Heart right ventricle (tissue), 16 donors: ENCODE results near the gene TFPT. TPM values are rescaled to one million over a fixed set of nuclear protein-coding genes. Genes with fewer than 3 reads are reported as not detected.

Experiments used
- ATAC-seq, 8 donors: fragments of 200-7000 bp; cut with Tn5 transposase; one replicate each; pipeline ENCODE4 v1.9.1; 2020; ENCODE audit warnings: mild to moderate bottlenecking in 8 of 8, moderate library complexity in 8 of 8, moderate number of reproducible peaks in 1 of 8
- DNase-seq, 2 donors: peaks; one replicate each; pipeline ENCODE4 v3.0.0-alpha.2; 2020
- H3K27ac ChIP-seq, 10 donors: fragments of 200-600 bp; sonication (generic) in 2 of 10; one replicate each; pipeline versions ENCODE4 v1.5.0 to v1.8.0; 2020 to 2022; ENCODE audit warnings: mild to moderate bottlenecking in 3 of 10
- H3K27me3 ChIP-seq, 7 donors: fragments of 200-600 bp; one replicate each; pipeline ENCODE4 v1.8.0; 2021 to 2022; ENCODE audit warnings: mild to moderate bottlenecking in 2 of 7
- H3K36me3 ChIP-seq, 9 donors: fragments of 200-600 bp; sonication (generic) in 1 of 9; one replicate each; pipeline versions ENCODE4 v1.5.0 to v1.8.0; 2020 to 2022; ENCODE audit warnings: mild to moderate bottlenecking in 2 of 9
- H3K4me1 ChIP-seq, 9 donors: fragments of 200-600 bp; sonication (generic) in 1 of 9; one replicate each; pipeline versions ENCODE4 v1.5.0 to v1.8.0; 2020 to 2022; ENCODE audit warnings: mild to moderate bottlenecking in 4 of 9
- H3K4me3 ChIP-seq, 10 donors: fragments of 200-600 bp; sonication (generic) in 2 of 10; one replicate each; pipeline versions ENCODE4 v1.5.0 to v1.8.0; 2020 to 2022; ENCODE audit warnings: mild to moderate bottlenecking in 7 of 10, moderate library complexity in 2 of 10
- H3K9me3 ChIP-seq, 11 donors: fragments of 200-600 bp in 10 of 11; sonication (generic) in 2 of 11; one replicate each; pipeline versions ENCODE4 v1.5.0 to v1.8.0; 2013 to 2022; ENCODE audit warnings: mild to moderate bottlenecking in 2 of 11, control low read depth in 1 of 11, moderate library complexity in 1 of 11
- WGBS, 2 donors: extraction: QIAGEN DNeasy Blood & Tissue Kit; methylation state at CpG; one replicate each; pipeline ENCODE4 v1.1.7; 2013; ENCODE audit warnings: inconsistent platforms in 1 of 2; 5-methylcytosine and 5-hydroxymethylcytosine counted together
- intact Hi-C, 10 donors: fragments of 100-400 bp; cut with DNase I; formaldehyde crosslinking; loops; one replicate each; pipeline versions ENCODE4 v1.11.1 to v1.14.2; 2022
- polyA plus RNA-seq, 2 donors: library from polyadenylated mRNA; stranded (reverse); fragments of 200-250 nt; gene quantifications; one replicate each; pipeline ENCODE4 v1.2.3, GENCODE V29; 2013
- total RNA-seq, 10 donors: library from RNA; stranded (reverse); fragmentation: NEBNext Ultra II Directional in 3 of 10; extraction: Animal tissue kit (Norgen Biotek cat#: 25700) in 3 of 10; gene quantifications; one replicate each; pipeline versions ENCODE4 v1.2.1 to v1.2.4, GENCODE V29; 2021 to 2023
- TF ChIP-seq, protein P1 (sequence below), 9 donors: fragments of 200-600 bp; sonication (generic) in 2 of 9; IDR thresholded peaks; one replicate each; pipeline versions ENCODE4 v1.5.0 to v1.8.0; 2021 to 2022; ENCODE audit warnings: antibody characterized with exemption in 9 of 9, mild to moderate bottlenecking in 5 of 9, moderate library complexity in 1 of 9
- donor health status: Arrhythmogenic right ventricular cardiomyopathy.
- donor health status: ischemic (EF 13 %, LVEDD 7.1; RV severe dilation, severe dysfunction).
- donor health status: healthy with polysubstance abuse.
- donor health status: DM: no; HTN: yes; CAD: no.
- donor health status: DM: no; HTN: no; CAD: no.
- donor health status: ischemic (EF 25% LVEDD 6.9; RV normal size, moderate dysfunction).
- donor health status: ischemic (EF 25% LVEDD 5.7; RV mildly dilated, moderate dysfunction).
- donor health status: healthy.
- donor health status: DM: yes; HTN: yes; CAD: no.
- donor health status: Ischemic cardiomyopathy.
- donor health status: ischemic (EF 35%, LVEDD 5.7; RV mildly dilated, moderate dysfunction).
- donor health status: nonischemic (EF 11% LVEDD 7.7; RV severe dilation, severe dysfunction).
- donor health status: DM: yes; HTN: yes; CAD: no.
- donor health status: PGD.
- donor health status: ischemic (EF 29% LVEDD 5.4; RV normal size, mild dysfunction).
- donor health status: nonischemic (EF 23%, LVEDD 6.1; RV moderate dilation, normal function).

Gene TFPT
- total and polyA plus RNA-seq, 12 donors: 11.0 to 33.8 (median 13.2) TPM

GRCh38 chr19:54162884-54163283, 47.4 kb upstream of the TFPT start:
- Histone ChIP-seq H3K4me1 (peaks cover 4 to 57% (median 37%) of the 10 kb centered on the region in 9 donors), H3K4me3 (peak overlapping the region in 7 of 10 donors; percentile 40 to 56 (median 47)), H3K27me3 (peaks cover 0 to 26% (median 15%) of the 10 kb centered on the region in 7 donors), H3K9me3 (no peaks in the 10 kb centered on the region), H3K27ac (peak overlapping the region in 2 of 10 donors; percentile 19 to 73), H3K36me3 (peaks cover 0 to 7% (median 4%) of the 10 kb centered on the region in 9 donors)
- intact Hi-C loops: loop anchor here in 1 of 10 donors (5.0 kb wide), 1 partner anchor 39 kb away; the partner anchor contains the start of gene RPS9
- 70 to 77% methylated on average over 14 of the region's 14 CpGs for WGBS, 2 donors
- DNase-seq (no peak), ATAC-seq (no peak)
- TF ChIP-seq, protein P1, sequence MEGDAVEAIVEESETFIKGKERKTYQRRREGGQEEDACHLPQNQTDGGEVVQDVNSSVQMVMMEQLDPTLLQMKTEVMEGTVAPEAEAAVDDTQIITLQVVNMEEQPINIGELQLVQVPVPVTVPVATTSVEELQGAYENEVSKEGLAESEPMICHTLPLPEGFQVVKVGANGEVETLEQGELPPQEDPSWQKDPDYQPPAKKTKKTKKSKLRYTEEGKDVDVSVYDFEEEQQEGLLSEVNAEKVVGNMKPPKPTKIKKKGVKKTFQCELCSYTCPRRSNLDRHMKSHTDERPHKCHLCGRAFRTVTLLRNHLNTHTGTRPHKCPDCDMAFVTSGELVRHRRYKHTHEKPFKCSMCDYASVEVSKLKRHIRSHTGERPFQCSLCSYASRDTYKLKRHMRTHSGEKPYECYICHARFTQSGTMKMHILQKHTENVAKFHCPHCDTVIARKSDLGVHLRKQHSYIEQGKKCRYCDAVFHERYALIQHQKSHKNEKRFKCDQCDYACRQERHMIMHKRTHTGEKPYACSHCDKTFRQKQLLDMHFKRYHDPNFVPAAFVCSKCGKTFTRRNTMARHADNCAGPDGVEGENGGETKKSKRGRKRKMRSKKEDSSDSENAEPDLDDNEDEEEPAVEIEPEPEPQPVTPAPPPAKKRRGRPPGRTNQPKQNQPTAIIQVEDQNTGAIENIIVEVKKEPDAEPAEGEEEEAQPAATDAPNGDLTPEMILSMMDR (IDR thresholded peaks at IDR 0.05): no peak

- H3K27ac ChIP-seq: peak overlapping the region in 1 of 10 donors; percentile 73
- H3K4me3 ChIP-seq: peak overlapping the region in 9 of 10 donors; percentile 5 to 56 (median 45)
- intact Hi-C loops: loop anchor here in 1 of 10 donors (5.0 kb wide), 1 partner anchor 40 kb away; the partner anchor contains the start of gene RPS9
- peaks cover 0 to 20% (median 13%) of the 10 kb centered on the region in 7 donors for H3K27me3 ChIP-seq
- peak; percentile 16 to 52 (median 44) for ATAC-seq
- peak; percentile 82 to 86 for DNase-seq
- peaks cover 4 to 59% (median 37%) of the 10 kb centered on the region in 9 donors for H3K4me1 ChIP-seq
- no peaks in the 10 kb centered on the region for H3K9me3 ChIP-seq
- TF ChIP-seq, protein P1 (IDR thresholded peaks at IDR 0.05): no peak
- peaks cover 0 to 12% (median 9%) of the 10 kb centered on the region in 9 donors for H3K36me3 ChIP-seq
- 5 to 6% methylated on average over 35 of the region's 35 CpGs for WGBS, 2 donors
Observed at GRCh38 chr19:54162241-54162805, 46.9 kb upstream of the TFPT start.

DNA sequence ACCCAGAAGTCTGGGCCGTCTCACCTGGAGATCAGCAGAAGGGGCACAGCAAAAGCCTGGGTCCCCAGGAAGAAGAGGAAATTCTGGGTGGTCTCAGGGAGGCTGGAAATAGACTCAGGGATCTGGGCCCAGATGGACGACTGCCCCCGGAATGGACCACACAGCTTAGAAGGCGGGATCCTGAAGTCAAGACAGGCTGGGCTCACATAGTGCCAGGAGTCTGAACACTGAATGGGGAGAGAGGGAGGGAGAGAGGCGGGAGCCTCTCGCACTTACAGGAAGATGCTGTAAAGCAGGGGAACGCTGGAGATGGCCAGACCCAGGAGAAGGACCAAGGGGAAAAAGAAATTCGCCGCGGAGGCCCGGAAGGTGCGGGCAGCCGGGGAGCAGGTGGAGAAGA, 45.4 kb upstream of the TFPT start:
- peak overlapping the region in 6 of 10 donors; percentile 58 to 76 (median 70) for H3K4me3 ChIP-seq
- 45 to 52% methylated on average over 13 of the region's 13 CpGs for WGBS, 2 donors
- no peak for DNase-seq
- TF ChIP-seq, protein P1 (IDR thresholded peaks at IDR 0.05): no peak
- no peak for ATAC-seq
- H3K27ac ChIP-seq: peak overlapping the region in 6 of 10 donors; percentile 70 to 88 (median 82)
- peaks cover 0 to 27% (median 24%) of the 10 kb centered on the region in 9 donors for H3K36me3 ChIP-seq
- intact Hi-C loops: loop anchor here in 1 of 10 donors (5.0 kb wide), 1 partner anchor 41 kb away; the partner anchor contains the start of gene RPS9
- peaks cover 0 to 16% (median 8%) of the 10 kb centered on the region in 7 donors for H3K27me3 ChIP-seq
- H3K9me3 ChIP-seq: no peaks in the 10 kb centered on the region
- peaks cover 4 to 59% (median 37%) of the 10 kb centered on the region in 9 donors for H3K4me1 ChIP-seq

GRCh38 chr19:54160182-54160811, 44.8 kb upstream of the TFPT start:
- WGBS, 2 donors: 1 to 3% methylated on average over 28 of the region's 28 CpGs
- Histone ChIP-seq H3K4me1 (peaks cover 4 to 59% (median 37%) of the 10 kb centered on the region in 9 donors), H3K9me3 (no peaks in the 10 kb centered on the region), H3K27ac (peak overlapping the region in 9 of 10 donors; percentile 38 to 95 (median 80)), H3K4me3 (peak overlapping the region; percentile 16 to 76 (median 62)), H3K36me3 (peaks cover 0 to 32% (median 30%) of the 10 kb centered on the region in 9 donors), H3K27me3 (peaks cover 0 to 13% (median 8%) of the 10 kb centered on the region in 7 donors)
- TF ChIP-seq, protein P1 (IDR thresholded peaks at IDR 0.05): no peak
- DNase-seq (no peak), ATAC-seq (no peak)
- intact Hi-C loops: loop anchor here in 1 of 10 donors (5.0 kb wide), 1 partner anchor 42 kb away; the partner anchor contains the start of gene RPS9
